Uterus (tissue), 4 donors: ENCODE measurements around the gene TAF11L12. TPM values are rescaled to one million over a fixed set of nuclear protein-coding genes. Genes with fewer than 3 reads are reported as not detected.

ENCODE experiments used
- DNase-seq, 2 donors: peaks; one replicate each; pipeline ENCODE4 v3.0.0-alpha.2; 2019 to 2020
- H3K27ac ChIP-seq, 2 donors: fragments of 200-600 bp; sonication (generic); 1 replicate in 1 of 2; 2 replicates in 1 of 2; pipeline ENCODE4 v1.5.1; 2016 to 2018
- H3K27me3 ChIP-seq, 2 donors: fragments of 200-600 bp; sonication (generic); one replicate each; pipeline ENCODE4 v1.5.1; 2018 to 2019; ENCODE audit warnings: control low read depth in 1 of 2
- H3K36me3 ChIP-seq, 2 donors: fragments of 200-600 bp; sonication (generic); one replicate each; pipeline ENCODE4 v1.5.1; 2019; ENCODE audit warnings: control low read depth in 1 of 2
- H3K4me1 ChIP-seq, 2 donors: fragments of 200-600 bp; sonication (generic); one replicate each; pipeline ENCODE4 v1.5.1; 2018 to 2019; ENCODE audit warnings: control low read depth in 1 of 2
- H3K4me3 ChIP-seq, 2 donors: fragments of 200-600 bp; sonication (generic); 1 replicate in 1 of 2; 2 replicates in 1 of 2; pipeline ENCODE4 v1.5.1; 2018 to 2019; ENCODE audit warnings: mild to moderate bottlenecking in 1 of 2
- H3K9me3 ChIP-seq, 2 donors: fragments of 200-600 bp; sonication (generic); one replicate each; pipeline ENCODE4 v1.5.1; 2019; ENCODE audit warnings: control low read depth in 1 of 2
- POLR2A ChIP-seq, 2 donors: fragments of 450-650 bp; IDR thresholded peaks; one replicate each; pipeline ENCODE4 v1.6.1; 2016; ENCODE audit warnings: antibody characterized with exemption in 2 of 2, mild to moderate bottlenecking in 1 of 2, moderate library complexity in 1 of 2
- intact Hi-C: fragments of 100-400 bp; cut with DNase I; formaldehyde crosslinking; loops from one replicate; pipeline ENCODE4 v1.15.1; 2023; ENCODE audit warnings: low total_unique reads
- small RNA-seq: library from RNA; depleted of rRNA; stranded (forward); fragments of <200 nt; gene quantifications from one replicate; pipeline ENCODE3, GENCODE V24; 2016
- total RNA-seq, 4 donors: library from RNA; depleted of rRNA in 3 of 4; stranded (reverse); fragments of >200 nt in 3 of 4; gene quantifications; one replicate each; pipeline versions ENCODE4 v1.1.0 to v1.2.4, GENCODE V29; 2014 to 2023
- TF ChIP-seq, protein P1 (sequence below), 4 experiments: fragments of 200-600 bp in 2 of 4; fragments of 450-650 bp in 2 of 4; sonication (generic) in 2 of 4; IDR thresholded peaks; one replicate each; pipeline ENCODE4 v1.5.1; 2016 to 2019; ENCODE audit warnings: antibody characterized with exemption in 4 of 4, mild to moderate bottlenecking in 2 of 4, moderate library complexity in 1 of 4
- donor health status: DM: yes; HTN: yes; CAD: no.

The TAF11L12 gene
- total RNA-seq, 4 donors from 2014 or later, result not detected

DNA sequence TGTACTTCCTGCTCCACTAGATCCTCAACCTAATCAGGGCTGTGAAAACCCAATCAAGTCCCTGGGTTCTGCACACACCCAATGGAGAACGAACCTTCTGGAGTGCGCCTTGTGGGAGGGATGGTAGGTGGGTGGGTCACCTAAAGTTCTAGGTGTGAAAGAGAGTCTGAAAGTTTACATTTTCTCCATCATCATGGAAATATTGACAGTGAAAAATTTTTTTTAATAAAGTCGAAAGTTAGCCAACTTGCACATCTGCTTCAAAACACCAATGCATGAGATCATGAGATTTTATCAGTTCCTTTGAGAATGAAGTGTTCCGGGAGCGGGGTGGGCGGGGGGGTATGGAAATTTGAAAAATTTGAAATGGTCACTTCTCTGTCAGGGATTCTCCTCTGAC lies 45.7 kb downstream of the TAF11L12 start:
- Histone ChIP-seq H3K36me3 (no peaks in the 10 kb centered on the region), H3K27me3 (no peaks in the 10 kb centered on the region), H3K27ac (no peak overlapping the region), H3K4me3 (no peak overlapping the region), H3K4me1 (no peaks in the 10 kb centered on the region), H3K9me3 (no peaks in the 10 kb centered on the region)
- no peak for TF ChIP-seq POLR2A (IDR thresholded peaks at IDR 0.05)
- TF ChIP-seq, protein P1, sequence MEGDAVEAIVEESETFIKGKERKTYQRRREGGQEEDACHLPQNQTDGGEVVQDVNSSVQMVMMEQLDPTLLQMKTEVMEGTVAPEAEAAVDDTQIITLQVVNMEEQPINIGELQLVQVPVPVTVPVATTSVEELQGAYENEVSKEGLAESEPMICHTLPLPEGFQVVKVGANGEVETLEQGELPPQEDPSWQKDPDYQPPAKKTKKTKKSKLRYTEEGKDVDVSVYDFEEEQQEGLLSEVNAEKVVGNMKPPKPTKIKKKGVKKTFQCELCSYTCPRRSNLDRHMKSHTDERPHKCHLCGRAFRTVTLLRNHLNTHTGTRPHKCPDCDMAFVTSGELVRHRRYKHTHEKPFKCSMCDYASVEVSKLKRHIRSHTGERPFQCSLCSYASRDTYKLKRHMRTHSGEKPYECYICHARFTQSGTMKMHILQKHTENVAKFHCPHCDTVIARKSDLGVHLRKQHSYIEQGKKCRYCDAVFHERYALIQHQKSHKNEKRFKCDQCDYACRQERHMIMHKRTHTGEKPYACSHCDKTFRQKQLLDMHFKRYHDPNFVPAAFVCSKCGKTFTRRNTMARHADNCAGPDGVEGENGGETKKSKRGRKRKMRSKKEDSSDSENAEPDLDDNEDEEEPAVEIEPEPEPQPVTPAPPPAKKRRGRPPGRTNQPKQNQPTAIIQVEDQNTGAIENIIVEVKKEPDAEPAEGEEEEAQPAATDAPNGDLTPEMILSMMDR (IDR thresholded peaks at IDR 0.05), result no peak
- intact Hi-C loops, result no loop called here
- no peak for DNase-seq

Small RNAs within 50 kb of the gene (small RNA-seq; reads per million reads assigned to genes)
- gene AC233724.1, result not detected
- not detected for gene AC233724.2
- not detected for gene AC233724.3
- gene AC233724.4, result not detected
- gene AC233724.6, result not detected
- gene AC233724.7, result not detected

Other genes with a start within 250 kb of the TAF11L12 start
- not detected for gene TAF11L2, start 112.2 kb upstream of the TAF11L12 start, total RNA-seq
- gene TAF11L3, start 92.0 kb upstream of the TAF11L12 start, total RNA-seq, result not detected
- gene TAF11L4, start 88.6 kb upstream of the TAF11L12 start, total RNA-seq, result not detected
- gene TAF11L5, start 85.2 kb upstream of the TAF11L12 start, total RNA-seq, result not detected
- not detected for gene TAF11L6, start 81.7 kb upstream of the TAF11L12 start, total RNA-seq
- gene TAF11L7, start 24.6 kb upstream of the TAF11L12 start, total RNA-seq, result not detected
- not detected for gene TAF11L8, start 19.4 kb upstream of the TAF11L12 start, total RNA-seq
- gene TAF11L9, start 16.0 kb upstream of the TAF11L12 start, total RNA-seq, result not detected
- not detected for gene TAF11L10, start 12.6 kb upstream of the TAF11L12 start, total RNA-seq
- not detected for gene TAF11L11, start 6.2 kb upstream of the TAF11L12 start, total RNA-seq
- not detected for gene TAF11L13, start 21.7 kb downstream of the TAF11L12 start, total RNA-seq
- gene TAF11L14, start 24.1 kb downstream of the TAF11L12 start, total RNA-seq, result not detected